ENCODE results near the gene EEF1E1. TPM values are rescaled to one million over a fixed set of nuclear protein-coding genes. Genes with fewer than 3 reads are reported as not detected.
"Not testable (repeated sequence)": the region's sequence is repeated elsewhere in the genome, so short reads cannot be mapped to it uniquely, and the experiment has no call there.

EEF1E1 gene
- total and polyA plus RNA-seq, 2 of the 8 experiments (the other 6 are each of a cell fraction or from before 2014, with no cell fraction given): 96.8 to 112 TPM

DNA sequence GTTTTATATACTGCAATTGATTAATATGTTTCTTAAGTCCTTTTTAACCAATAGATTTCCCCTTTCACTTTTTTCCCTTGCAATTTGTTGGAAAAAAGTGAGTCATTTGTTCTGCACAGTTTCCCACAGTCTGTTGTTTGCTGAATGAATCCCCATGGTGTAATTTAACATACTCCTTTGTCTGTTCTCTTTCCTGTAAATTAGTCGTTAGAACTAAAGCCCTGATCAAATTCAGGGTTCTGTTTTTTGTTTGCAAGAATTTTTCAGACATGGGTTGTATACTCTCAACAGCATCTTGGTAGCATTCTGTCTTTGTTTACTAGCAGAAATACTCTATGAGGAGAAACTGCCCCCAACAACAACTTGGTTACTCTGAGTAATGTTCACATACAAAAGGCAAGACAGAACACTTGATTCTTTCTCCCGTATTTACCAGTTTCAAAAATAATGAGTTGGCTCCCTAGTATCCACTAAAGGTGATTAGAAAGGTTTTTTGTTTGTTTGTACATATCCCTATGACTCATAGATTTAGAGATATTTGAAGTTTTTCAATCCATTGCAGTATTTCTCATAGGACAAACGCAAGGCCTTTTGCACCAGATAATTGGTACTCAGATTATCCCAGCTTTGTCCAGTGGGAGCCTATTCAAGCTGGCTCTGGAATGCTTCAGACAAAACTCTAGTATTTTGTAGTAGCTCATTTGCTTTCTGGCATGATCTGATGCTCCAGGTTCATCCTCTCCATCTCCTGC lies 54.6 kb downstream of the EEF1E1 start (continued):
- no peak for TF ChIP-seq POLR2AphosphoS5 (IDR thresholded peaks at IDR 0.05; ENCODE audit: low read depth, low read length)

- H3K4me3 ChIP-seq (ENCODE audit: extremely low read depth in 1 of 4, insufficient read depth in 2 of 4, low read depth in 3 of 4, low read length in 4 of 4): not testable (repeated sequence)
These were observed 56.6 kb downstream of the EEF1E1 start for GRCh38 chr6:8045769-8046168.

More at GRCh38 chr6:8045769-8046168, 56.6 kb downstream of the EEF1E1 start:
- H4K91ac ChIP-seq (replicated peaks; ENCODE audit: insufficient read length, low read length); H2BK20ac ChIP-seq (ENCODE audit: low read length); DNase-seq (ENCODE audit: low read depth in 1 of 2, low spot score in 2 of 2); H4K5ac ChIP-seq (ENCODE audit: insufficient read length, low read depth, low read length); H3K56ac ChIP-seq (replicated peaks; ENCODE audit: insufficient read length, low read depth, low read length); H2BK5ac ChIP-seq (ENCODE audit: low read depth, low read length); H2BK120ac ChIP-seq (replicated peaks; ENCODE audit: low read depth, low read length); H2BK15ac ChIP-seq (ENCODE audit: low read length); H3K9ac ChIP-seq (replicated peaks in 1 of 4; ENCODE audit: extremely low read depth in 1 of 4, low read depth in 3 of 4, low read length in 3 of 4); H4K8ac ChIP-seq (ENCODE audit: extremely low read depth, insufficient read depth, low read length); H3K14ac ChIP-seq (ENCODE audit: insufficient read length); H3K23me2 ChIP-seq (ENCODE audit: low read depth, low read length); H3K4ac ChIP-seq (replicated peaks; ENCODE audit: insufficient read length, low read depth, low read length); H3K18ac ChIP-seq (ENCODE audit: extremely low read depth, low read length); H3K27ac ChIP-seq (ENCODE audit: low read depth, low read length); H3K27me3 ChIP-seq (replicated peaks in 1 of 4; ENCODE audit: control insufficient read depth in 3 of 4, extremely low read depth in 1 of 4, insufficient read depth in 3 of 4, low read length in 3 of 4); H3K4me1 ChIP-seq (replicated peaks in 1 of 4; ENCODE audit: control insufficient read depth in 3 of 4, insufficient read depth in 4 of 4, low read length in 3 of 4); H3K4me2 ChIP-seq (ENCODE audit: insufficient read depth in 1 of 2, low read depth in 2 of 2, low read length in 2 of 2); H4K20me1 ChIP-seq (replicated peaks in 1 of 2; ENCODE audit: control insufficient read depth in 1 of 2, insufficient read depth in 2 of 2, low read length in 2 of 2); H2AFZ ChIP-seq (ENCODE audit: low read length); H3K36me3 ChIP-seq (ENCODE audit: control insufficient read depth in 2 of 4, insufficient read depth in 4 of 4, low read length in 3 of 4); H2AK5ac ChIP-seq (ENCODE audit: low read depth, low read length); H3K9me3 ChIP-seq (ENCODE audit: insufficient read depth in 2 of 2, low read depth in 1 of 2, low read length in 1 of 2); H3K23ac ChIP-seq (ENCODE audit: insufficient read length); FAIRE-seq; H3K79me1 ChIP-seq (ENCODE audit: low read depth, low read length); H3K79me2 ChIP-seq (ENCODE audit: control insufficient read depth in 1 of 2, insufficient read depth in 2 of 2, low read length in 2 of 2); H2BK12ac ChIP-seq (ENCODE audit: low read depth, low read length); POLR2A ChIA-PET (ENCODE audit: partially characterized antibody): not testable (repeated sequence)
- 85% methylated on average over 4 of the region's 4 CpGs; no CpG with 5 or more reads in 1 of the 2 experiments for WGBS, 2 experiments (ENCODE audit: extremely low coverage in 1 of 2, insufficient coverage in 1 of 2, insufficient read length in 1 of 2, insufficient replicate concordance in 2 of 2, low coverage in 1 of 2, low lambda C conversion rate in 2 of 2, missing lambda C conversion rate in 1 of 2)
- CTCF ChIA-PET (ENCODE audit: partially characterized antibody): interaction anchor here (0.7 kb wide), 1 partner anchor 373 kb away, joined by 3 read pairs; no protein-coding TSS in a partner anchor
